ENCODE data around the gene SHROOM2. TPM values are rescaled to one million over a fixed set of nuclear protein-coding genes. Genes with fewer than 3 reads are reported as not detected.

The SHROOM2 gene
- total and polyA plus RNA-seq, 8 donors: 5.6 to 15.0 (median 13.7) TPM

GRCh38 chrX:9865804-9866472, 79.7 kb downstream of the SHROOM2 start:
- Histone ChIP-seq H3K36me3 (no peaks in the 10 kb centered on the region), H3K27me3 (no peaks in the 10 kb centered on the region), H3K4me3 (no peak overlapping the region), H3K27ac (no peak overlapping the region), H3K4me1 (peaks cover 0 to 5% of the 10 kb centered on the region in 2 donors), H3K9me3 (no peaks in the 10 kb centered on the region)
- ATAC-seq: no peak
- DNase-seq: no peak
- intact Hi-C loops (cut with DNase I): no loop called here
- TF ChIP-seq CTCF (IDR thresholded peaks at IDR 0.05): no peak

GRCh38 chrX:9866633-9867032, 80.4 kb downstream of the SHROOM2 start:
- no peak for DNase-seq
- ATAC-seq: peak; percentile 35
- Histone ChIP-seq H3K27ac (peak overlapping the region in 1 of 2 donors; percentile 28), H3K4me1 (peaks cover 0 to 5% of the 10 kb centered on the region in 2 donors), H3K4me3 (no peak overlapping the region), H3K9me3 (no peaks in the 10 kb centered on the region), H3K36me3 (no peaks in the 10 kb centered on the region), H3K27me3 (no peaks in the 10 kb centered on the region)
- intact Hi-C loops (cut with DNase I): no loop called here
- no peak for TF ChIP-seq CTCF (IDR thresholded peaks at IDR 0.05)

- no peak for ATAC-seq
- peak overlapping the region in 1 of 2 donors; percentile 28 for H3K27ac ChIP-seq
- intact Hi-C loops (cut with DNase I): no loop called here
Measured at GRCh38 chrX:9867226-9867625, 81.0 kb downstream of the SHROOM2 start.

GRCh38 chrX:9867753-9868152, 81.5 kb downstream of the SHROOM2 start:
- no peak for ATAC-seq
- no peak for TF ChIP-seq CTCF (IDR thresholded peaks at IDR 0.05)
- Histone ChIP-seq H3K27ac (no peak overlapping the region), H3K36me3 (no peaks in the 10 kb centered on the region), H3K9me3 (no peaks in the 10 kb centered on the region), H3K27me3 (no peaks in the 10 kb centered on the region), H3K4me3 (no peak overlapping the region), H3K4me1 (peaks cover 0 to 5% of the 10 kb centered on the region in 2 donors)
- intact Hi-C loops (cut with DNase I): no loop called here
- DNase-seq: no peak

More at GRCh38 chrX:9867226-9867625, 81.0 kb downstream of the SHROOM2 start:
- Histone ChIP-seq H3K4me3 (no peak overlapping the region), H3K27me3 (no peaks in the 10 kb centered on the region), H3K9me3 (no peaks in the 10 kb centered on the region), H3K36me3 (no peaks in the 10 kb centered on the region), H3K4me1 (peaks cover 0 to 5% of the 10 kb centered on the region in 2 donors)
- no peak for TF ChIP-seq CTCF (IDR thresholded peaks at IDR 0.05)
- no peak for DNase-seq

- no peaks in the 10 kb centered on the region for H3K36me3 ChIP-seq
- no peak for ATAC-seq
- peaks cover 0 to 6% of the 10 kb centered on the region in 2 donors for H3K4me1 ChIP-seq
- no peaks in the 10 kb centered on the region for H3K27me3 ChIP-seq
- intact Hi-C loops (cut with DNase I): no loop called here
- H3K9me3 ChIP-seq: no peaks in the 10 kb centered on the region
- no peak for DNase-seq
- no peak overlapping the region for H3K27ac ChIP-seq
- no peak for TF ChIP-seq CTCF (IDR thresholded peaks at IDR 0.05)
- no peak overlapping the region for H3K4me3 ChIP-seq
Measured at GRCh38 chrX:9871701-9872268, 85.6 kb downstream of the SHROOM2 start.
